Stimulated activated CD8-positive, alpha-beta memory T cell treated with anti-CD3 and anti-CD28 coated beads, Interleukin-12 subunit alpha, Interleukin-12 subunit beta, amount 100 ng/mL, for 4 hours (primary cell): ENCODE results near the gene HSPA6.
A peak's percentile ranks its signal among the peaks of the same experiment; 100 is the strongest.
"Not testable (repeated sequence)": the region's sequence is repeated elsewhere in the genome, so short reads cannot be mapped to it uniquely, and the experiment has no call there.

Experiments
- DNase-seq: peaks from one replicate; pipeline ENCODE4 v3.0.0-alpha.2; 2020; ENCODE audit warnings: low read depth

HSPA6 gene

DNA sequence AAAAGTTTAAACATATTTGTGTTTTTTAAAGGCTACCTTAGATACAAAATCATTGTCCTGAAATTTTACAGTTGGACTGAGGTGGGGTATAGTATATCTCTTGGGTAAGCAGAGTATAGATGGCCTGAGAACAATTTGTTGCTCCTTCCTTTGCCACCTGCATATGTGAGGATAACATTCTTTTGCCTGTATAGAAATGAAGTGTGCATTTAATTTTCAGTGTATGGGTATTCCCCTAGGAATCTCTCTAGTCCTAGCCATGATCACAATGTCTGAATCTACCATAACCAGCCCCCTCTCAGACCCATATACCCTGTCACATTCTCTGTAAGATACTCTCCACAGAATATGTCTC, 21.0 kb upstream of the HSPA6 start:
- no peak for DNase-seq

DNA sequence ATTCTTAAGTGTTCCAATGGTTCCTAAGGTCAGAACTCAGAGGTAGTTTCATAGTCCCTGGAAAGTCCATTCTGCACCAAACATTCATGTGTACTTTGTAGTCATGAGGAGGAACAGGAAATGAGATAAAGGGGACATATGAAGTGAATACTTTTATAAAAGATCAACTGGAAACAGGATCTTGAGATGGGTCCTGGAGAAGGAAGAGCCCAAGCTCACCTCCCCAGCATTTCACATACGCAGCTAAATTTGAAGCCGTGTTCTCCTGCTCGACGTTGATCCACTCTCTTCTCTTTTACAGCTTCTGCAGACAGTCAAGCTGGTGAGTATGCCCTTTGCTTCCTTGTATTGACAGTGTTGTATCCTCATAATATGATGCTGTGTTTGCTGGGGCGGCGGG, 18.7 kb upstream of the HSPA6 start:
- no peak for DNase-seq

DNA sequence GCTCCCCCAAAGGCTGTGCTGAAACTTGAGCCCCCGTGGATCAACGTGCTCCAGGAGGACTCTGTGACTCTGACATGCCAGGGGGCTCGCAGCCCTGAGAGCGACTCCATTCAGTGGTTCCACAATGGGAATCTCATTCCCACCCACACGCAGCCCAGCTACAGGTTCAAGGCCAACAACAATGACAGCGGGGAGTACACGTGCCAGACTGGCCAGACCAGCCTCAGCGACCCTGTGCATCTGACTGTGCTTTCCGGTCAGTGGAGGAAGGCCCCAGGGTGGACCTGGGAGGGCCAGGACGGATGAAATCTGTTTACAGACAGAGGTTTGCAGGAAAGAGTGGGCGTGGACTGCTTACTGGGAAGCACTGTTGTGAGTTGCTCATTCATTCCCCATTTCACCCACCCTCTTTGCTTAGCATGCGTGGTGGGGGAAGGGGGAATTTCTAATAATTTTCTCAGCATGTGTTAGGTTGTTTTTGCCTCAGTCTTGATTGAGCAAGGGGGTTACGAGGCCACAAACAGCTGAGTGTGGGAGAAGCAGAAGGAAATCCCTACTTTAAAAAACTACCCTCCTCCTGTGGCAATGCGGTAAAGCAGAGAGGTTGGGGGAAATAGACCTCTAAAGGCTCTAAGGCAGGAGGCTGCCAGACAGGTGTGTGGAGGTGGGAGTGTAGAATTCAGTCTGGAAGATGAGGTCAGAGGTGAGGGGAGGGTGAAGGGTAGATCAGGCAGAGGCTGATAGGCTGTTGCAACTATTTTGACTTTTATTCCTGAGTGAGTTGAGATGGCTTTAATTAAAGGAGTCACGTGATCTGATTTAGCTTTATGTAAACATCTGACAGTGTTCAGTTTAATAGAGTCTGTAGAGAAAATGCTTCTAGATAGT, 17.8 kb upstream of the HSPA6 start:
- no peak for DNase-seq

DNA sequence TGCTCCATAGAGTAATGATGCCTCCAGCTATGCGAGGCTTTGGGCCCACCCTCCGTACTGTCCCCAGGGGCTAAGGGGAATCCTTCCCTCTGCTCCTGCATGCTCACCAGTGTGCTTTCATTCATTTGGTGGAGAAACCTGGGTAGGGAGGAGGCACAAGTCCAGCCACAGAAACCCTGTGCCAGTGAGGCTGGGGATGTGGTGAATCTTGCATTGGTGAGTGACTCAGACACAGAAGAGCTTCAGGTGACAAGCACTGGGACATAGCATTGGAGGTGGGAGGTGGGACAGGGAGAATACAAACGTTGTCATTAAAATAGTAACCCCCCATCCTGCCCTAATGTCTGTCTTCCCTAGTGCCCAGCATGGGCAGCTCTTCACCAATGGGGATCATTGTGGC, 13.9 kb upstream of the HSPA6 start:
- no peak for DNase-seq

DNA sequence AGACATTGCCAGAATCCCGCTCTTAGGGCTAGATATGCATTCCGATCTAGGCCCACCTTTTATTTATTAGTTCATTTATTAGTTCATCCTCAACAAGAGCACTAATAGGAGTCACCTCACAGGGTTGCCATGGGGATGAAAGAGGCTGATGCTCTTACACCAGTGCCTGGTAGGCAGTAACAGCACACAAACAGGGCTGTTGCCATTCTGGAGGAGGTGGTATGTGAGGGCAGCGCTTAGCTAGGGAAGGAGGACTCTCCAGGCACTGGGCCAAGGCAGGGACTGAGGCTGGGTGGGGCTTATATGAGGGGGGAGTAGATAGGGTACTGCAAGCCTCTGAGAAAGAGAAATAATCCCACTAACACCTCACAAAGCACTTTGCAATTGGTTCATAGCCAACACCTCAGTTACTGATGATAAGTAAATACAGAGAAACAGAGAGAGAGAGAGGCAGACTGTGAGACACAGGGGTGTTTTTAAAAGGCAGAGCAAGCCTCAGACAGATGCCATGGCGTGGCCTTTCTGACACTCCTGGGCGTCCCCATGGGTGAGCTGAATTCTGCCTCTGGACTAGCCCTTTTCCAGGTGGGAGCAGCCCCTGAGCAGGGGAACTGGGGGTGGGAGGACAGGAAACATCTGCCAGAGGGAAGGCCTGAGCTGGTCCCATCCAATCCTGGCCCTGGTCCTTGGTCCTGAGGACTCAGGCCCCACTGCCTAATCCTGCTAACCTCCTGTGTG, 13.2 kb upstream of the HSPA6 start:
- no peak for DNase-seq

DNA sequence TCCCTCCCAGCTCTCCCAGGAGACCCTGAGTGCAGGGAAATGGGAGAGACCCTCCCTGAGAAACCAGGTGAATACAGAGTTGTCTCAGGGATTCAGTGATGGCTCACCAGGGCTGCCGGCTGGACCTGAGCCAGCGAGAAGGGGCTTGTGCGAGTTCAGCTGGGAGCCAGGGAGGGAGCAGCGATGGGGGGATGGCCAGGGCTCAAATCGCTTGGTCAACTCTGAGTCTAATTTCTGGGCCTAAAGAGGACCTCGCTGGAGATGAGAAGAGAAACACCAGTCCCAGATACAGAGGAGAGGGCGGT, 12.6 kb upstream of the HSPA6 start:
- no peak for DNase-seq

DNA sequence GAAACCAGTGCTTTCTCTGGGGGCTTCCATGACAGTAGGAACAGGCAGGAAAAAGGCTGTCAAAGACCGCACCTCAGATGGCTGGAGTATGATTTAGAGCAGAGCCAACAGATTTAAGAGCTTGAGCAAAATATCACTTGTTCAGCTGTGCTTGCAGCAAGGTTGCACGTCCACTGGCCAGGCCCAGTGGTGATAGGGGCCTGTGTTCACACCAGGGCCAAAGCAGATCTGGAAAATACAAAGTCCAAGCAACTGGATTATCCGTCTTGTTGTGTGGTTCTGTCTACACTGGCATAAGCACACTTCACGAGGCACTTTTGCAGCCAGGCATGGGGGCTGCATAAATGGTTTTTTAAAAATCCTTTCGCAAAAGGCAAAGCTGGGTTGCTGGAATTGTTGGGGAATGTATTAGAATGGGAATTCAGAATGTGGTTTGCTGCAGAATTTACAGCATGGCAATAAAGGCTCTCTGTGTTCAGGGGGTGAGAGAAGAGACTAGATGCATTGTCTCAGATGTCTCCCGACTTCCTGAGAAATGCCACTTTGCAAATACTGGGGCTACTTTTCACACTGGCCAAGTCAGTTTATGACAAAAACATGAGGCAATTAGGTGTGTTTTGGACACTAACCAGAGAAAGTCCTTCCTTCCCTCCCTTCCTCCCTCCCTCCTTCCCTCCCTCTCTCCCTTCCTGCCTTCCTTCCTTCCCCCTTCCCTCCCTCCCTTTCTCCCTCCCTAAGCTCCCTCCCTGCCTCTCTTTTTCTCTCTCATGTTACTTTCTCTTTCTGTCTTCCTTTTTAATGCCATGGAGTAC, 11.5 kb upstream of the HSPA6 start:
- not testable (repeated sequence) for DNase-seq

DNA sequence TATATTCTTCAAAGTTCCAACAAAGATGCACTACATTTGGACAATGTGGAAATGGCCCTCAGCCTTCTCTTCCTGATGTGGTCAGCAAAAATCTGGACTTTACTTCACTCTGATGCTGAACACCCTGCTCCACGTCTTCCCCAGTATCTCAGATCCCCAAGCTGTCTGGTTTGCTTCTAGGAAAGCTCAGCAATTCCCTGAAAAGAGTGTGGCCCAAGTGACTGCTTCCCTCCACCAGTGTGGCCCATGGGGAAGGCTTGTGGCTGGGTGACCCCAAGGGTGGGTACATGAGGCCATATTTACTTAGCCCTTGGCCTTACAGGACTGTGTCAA, 10.9 kb upstream of the HSPA6 start:
- DNase-seq, result not testable (repeated sequence)

DNA sequence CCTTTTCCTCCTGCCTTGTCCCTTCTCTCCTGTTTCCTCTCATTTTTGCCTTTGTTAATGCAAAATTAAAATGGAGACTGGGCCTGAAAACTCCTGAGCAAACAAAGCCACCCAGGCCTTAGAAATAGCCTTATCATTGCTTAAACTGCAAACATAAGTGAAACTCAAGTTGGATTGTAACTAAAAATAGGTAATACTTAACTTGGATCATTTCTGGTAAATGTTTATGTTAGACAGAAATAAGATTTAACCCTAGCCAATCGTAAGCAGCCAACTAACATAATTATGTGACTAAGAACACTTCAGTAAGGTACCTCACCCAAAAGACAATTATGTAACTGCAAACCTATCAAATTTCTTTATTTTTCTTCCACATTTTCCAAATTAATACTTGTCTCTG, 10.4 kb upstream of the HSPA6 start:
- DNase-seq, result not testable (repeated sequence)

DNA sequence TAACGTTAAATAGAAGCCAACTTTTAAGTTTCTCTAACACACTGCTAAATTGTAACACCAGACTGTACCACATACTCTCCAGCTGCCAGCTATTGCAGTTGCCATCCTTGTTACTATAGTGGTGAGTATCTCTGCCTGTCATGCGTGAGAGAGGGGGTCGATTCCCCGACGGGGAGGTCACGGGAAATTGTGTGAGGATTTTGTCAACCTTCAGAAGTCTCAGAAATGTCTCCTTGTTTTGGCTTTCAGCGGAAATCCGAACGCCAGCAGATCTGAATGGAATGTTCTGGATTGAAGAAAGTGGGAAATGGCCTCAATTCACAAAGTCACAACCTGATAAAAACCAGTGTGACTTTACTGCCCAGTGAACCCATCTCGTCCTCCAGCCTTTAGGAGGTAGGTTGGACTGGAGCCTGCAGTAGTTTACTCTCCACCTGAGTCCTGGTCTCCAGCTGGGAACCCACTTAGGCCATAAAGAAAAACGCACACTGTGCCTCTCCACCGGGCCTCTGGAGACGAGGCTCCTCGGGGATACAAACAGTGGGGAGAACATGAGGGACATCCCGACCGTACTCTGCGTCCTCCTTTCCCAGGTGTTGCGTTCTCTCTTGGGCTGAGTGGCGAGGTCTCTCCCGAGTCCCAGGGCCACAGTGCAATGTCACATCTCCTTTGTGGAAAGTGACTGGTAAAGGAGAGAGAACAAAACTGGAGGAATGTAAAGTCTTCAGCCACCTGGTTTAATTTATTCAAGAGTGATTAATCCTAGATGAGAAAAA, 1.1 kb upstream of the HSPA6 start:
- not testable (repeated sequence) for DNase-seq

DNA sequence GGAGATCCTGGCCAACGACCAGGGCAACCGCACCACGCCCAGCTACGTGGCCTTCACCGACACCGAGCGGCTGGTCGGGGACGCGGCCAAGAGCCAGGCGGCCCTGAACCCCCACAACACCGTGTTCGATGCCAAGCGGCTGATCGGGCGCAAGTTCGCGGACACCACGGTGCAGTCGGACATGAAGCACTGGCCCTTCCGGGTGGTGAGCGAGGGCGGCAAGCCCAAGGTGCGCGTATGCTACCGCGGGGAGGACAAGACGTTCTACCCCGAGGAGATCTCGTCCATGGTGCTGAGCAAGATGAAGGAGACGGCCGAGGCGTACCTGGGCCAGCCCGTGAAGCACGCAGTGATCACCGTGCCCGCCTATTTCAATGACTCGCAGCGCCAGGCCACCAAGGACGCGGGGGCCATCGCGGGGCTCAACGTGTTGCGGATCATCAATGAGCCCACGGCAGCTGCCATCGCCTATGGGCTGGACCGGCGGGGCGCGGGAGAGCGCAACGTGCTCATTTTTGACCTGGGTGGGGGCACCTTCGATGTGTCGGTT, 477 bp downstream of the HSPA6 start:
- not testable (repeated sequence) for DNase-seq

DNA sequence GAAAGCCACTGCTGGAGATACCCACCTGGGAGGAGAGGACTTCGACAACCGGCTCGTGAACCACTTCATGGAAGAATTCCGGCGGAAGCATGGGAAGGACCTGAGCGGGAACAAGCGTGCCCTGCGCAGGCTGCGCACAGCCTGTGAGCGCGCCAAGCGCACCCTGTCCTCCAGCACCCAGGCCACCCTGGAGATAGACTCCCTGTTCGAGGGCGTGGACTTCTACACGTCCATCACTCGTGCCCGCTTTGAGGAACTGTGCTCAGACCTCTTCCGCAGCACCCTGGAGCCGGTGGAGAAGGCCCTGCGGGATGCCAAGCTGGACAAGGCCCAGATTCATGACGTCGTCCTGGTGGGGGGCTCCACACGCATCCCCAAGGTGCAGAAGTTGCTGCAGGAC, 981 bp downstream of the HSPA6 start:
- DNase-seq, result not testable (repeated sequence)

DNA sequence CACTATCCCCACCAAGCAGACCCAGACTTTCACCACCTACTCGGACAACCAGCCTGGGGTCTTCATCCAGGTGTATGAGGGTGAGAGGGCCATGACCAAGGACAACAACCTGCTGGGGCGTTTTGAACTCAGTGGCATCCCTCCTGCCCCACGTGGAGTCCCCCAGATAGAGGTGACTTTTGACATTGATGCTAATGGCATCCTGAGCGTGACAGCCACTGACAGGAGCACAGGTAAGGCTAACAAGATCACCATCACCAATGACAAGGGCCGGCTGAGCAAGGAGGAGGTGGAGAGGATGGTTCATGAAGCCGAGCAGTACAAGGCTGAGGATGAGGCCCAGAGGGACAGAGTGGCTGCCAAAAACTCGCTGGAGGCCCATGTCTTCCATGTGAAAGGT, 1.6 kb downstream of the HSPA6 start:
- DNase-seq, result not testable (repeated sequence)

DNA sequence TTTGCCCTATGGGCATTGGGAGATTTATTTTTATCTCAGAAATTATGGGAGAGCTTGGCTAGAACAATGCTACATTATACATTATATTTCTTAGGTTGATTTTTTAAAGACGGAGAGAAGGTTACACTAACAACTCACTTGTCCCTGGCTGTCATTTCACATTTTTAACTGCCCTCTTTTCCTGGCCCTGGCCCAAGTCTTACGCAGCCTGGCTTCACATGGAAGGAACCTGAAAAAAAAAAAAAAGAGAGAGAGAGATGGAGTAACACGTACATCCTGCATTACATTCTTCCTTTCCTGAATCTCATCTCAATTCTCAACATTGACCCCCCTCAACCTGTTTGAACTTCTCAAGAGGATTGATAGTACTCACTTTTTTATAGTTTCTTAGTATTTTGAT, 4.2 kb downstream of the HSPA6 start:
- DNase-seq, result not testable (repeated sequence)

DNA sequence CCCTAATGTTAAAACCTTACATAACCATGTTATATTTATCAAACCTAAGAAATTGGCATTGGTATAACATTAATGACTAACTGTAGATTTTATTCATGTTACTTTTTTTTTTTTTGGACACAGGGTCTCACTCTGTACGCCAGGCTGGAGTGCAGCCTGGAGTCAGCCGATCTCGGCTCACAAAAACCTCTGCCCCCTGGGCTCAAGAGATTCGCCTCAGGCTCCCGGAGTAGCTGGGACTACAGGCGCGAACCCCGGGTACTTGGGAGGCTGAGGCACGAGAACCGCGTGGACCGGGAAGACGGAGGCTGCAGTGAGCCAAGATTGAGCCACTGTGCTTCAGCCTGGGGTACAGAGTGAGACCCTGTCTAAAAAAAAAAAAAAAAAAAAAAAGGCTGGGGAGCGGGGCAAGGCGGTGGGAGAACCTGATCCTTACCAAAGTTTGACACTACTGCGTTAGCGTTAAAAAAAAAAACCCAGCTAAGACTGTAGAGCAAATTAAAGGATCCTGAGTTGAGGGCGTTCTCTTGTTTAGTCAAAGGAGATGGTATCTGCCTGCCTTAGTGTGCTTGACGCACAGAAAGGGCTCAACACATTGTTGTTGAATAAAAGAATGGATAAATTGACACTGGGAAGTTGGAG, 5.2 kb downstream of the HSPA6 start:
- DNase-seq, result not testable (repeated sequence)

DNA sequence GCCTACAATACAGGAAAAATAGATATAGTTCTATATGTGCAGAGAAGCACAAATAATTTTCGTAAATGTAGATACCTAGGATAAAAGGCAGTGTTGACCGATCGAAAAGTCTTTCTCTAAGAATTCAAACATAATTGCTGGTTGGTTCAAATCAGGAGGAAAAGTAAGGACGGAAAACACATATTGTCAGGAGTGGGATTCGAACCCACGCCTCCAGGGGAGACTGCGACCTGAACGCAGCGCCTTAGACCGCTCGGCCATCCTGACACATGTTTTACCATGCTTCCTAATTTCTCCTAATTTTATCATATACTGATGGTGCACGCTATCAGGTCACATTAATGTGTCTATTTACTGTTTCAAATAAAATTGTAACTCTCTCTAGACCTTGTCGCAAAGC, 5.8 kb downstream of the HSPA6 start:
- DNase-seq, result peak; percentile 48

DNA sequence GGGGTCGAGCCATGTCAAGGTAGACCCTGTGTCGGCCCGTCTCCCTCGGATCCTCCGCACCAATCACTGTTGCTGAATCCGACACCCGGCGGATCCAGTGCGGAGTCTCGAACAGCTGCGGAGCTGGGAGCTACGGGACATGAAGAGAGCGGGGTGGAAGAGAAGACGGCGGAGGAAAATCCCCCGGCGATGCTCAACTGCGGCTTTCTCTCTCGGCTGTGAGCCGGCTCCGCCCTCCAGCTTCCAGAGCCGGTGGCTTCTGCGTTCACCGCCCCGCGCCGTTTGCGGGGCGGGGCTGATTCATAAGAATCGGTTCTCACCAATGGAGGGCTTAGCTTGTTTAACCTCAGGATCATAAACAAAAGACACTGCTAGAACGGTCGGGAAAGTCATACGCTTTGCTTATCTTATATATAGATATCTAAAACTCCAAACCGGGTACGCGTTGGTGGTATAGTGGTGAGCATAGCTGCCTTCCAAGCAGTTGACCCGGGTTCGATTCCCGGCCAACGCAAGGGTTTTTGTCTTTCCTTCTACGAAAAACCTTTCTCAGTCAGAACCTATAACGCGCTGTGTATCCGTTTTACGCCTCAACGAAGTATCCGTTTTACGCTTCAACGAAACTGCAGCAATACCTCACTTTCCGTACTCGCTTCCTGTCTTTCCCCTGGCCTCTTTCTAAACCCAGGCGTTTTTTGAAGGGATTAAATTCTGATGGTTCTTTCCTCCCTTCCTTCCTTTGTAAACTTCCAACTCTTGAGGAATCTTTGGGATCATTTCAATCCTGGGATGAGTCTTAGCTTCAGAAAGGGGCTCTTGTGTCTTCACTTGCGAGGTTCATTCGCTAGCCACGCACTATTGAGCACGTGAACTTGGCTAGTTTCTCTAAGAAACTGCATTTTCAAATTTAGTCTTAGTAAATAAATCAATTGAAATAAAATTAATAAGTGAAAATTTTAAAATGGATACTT, 6.6 kb downstream of the HSPA6 start:
- DNase-seq, result peak; percentile 74

DNA sequence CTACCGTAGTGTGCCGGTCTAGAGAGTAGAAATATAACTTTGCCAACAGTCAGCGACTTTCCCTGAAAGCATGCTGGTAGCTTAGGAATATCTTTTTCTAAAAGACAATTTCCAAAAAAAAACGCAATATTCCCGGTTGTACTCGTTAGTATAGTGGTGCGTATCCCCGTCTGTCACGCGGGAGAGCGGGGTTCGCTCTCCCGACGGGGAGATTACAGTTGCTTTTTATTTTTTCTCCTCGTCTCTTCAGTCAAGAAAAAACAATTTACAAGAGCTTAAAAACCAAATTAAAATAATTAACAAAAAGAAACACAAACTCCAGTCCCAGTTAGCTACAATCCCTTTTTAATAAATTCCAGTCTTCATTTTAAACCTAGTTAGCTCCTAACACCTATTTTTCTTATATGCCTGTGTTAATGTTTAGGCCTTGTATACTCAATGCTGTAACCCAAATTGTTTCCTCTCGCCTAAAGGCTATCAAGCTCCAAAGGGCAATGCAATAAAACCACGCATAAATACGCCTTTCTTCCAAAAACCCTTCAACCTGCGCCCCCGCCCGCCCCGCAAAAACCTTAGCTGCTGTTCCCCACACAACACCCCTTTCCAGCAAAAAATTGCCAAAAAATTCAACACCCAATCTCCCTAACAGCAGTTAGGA, 7.8 kb downstream of the HSPA6 start:
- DNase-seq, result no peak
